GM21825 (cell line): ENCODE measurements around the gene TMEM25.
A peak's percentile ranks its signal among the peaks of the same experiment; 100 is the strongest.
"Not testable (repeated sequence)": the region's sequence is repeated elsewhere in the genome, so short reads cannot be mapped to it uniquely, and the experiment has no call there.

ENCODE experiments used
- ATAC-seq: cut with Tn5 transposase; IDR thresholded peaks from one replicate; pipeline ENCODE4 v1.9.1; 2021; ENCODE audit warnings: mild to moderate bottlenecking, moderate library complexity; ENCODE audit not compliant: unreplicated experiment

The TMEM25 gene

GRCh38 chr11:118531597-118532084, 649 bp downstream of the TMEM25 start:
- no peak for ATAC-seq

GRCh38 chr11:118532091-118532490, 1.1 kb downstream of the TMEM25 start:
- no peak for ATAC-seq

GRCh38 chr11:118532852-118533768, 2.1 kb downstream of the TMEM25 start:
- ATAC-seq, result no peak

GRCh38 chr11:118533769-118534729, 3.1 kb downstream of the TMEM25 start:
- no peak for ATAC-seq

GRCh38 chr11:118535261-118535660, 4.3 kb downstream of the TMEM25 start:
- ATAC-seq, result no peak

GRCh38 chr11:118536726-118537125, 5.7 kb downstream of the TMEM25 start:
- no peak for ATAC-seq

GRCh38 chr11:118537409-118537980, 6.5 kb downstream of the TMEM25 start:
- no peak for ATAC-seq

GRCh38 chr11:118544010-118544646, 13.1 kb downstream of the TMEM25 start:
- no peak for ATAC-seq

- ATAC-seq, result no peak
These were observed 13.6 kb downstream of the TMEM25 start for GRCh38 chr11:118544647-118545010.

GRCh38 chr11:118545533-118545932, 14.5 kb downstream of the TMEM25 start:
- no peak for ATAC-seq

- no peak for ATAC-seq
These were observed 16.1 kb downstream of the TMEM25 start for GRCh38 chr11:118547132-118547531.

- ATAC-seq, result no peak
These were observed 21.3 kb downstream of the TMEM25 start for GRCh38 chr11:118552341-118552740.

GRCh38 chr11:118560806-118561205, 29.8 kb downstream of the TMEM25 start:
- ATAC-seq, result no peak

- ATAC-seq, result no peak
These were observed 34.1 kb downstream of the TMEM25 start for GRCh38 chr11:118565051-118565450.

- ATAC-seq, result no peak
These were observed 38.7 kb downstream of the TMEM25 start for GRCh38 chr11:118569670-118570069.

- no peak for ATAC-seq
These were observed 39.8 kb downstream of the TMEM25 start for GRCh38 chr11:118570787-118571186.

GRCh38 chr11:118571701-118572060, 40.7 kb downstream of the TMEM25 start:
- ATAC-seq, result not testable (repeated sequence)

GRCh38 chr11:118572061-118572980, 41.3 kb downstream of the TMEM25 start, which contains the start of gene ARCN1:
TSS of gene ARCN1 (plus strand) at chr11:118572409. CDS start at chr11:118572548, 139 bp downstream.
- peak; percentile 76 for ATAC-seq

- ATAC-seq, result peak; percentile 21
These were observed 42.1 kb downstream of the TMEM25 start for GRCh38 chr11:118572981-118573550.
